H1 (cell line): ENCODE results near the gene GPR15LG.

Experiments used
- CHD2 ChIP-seq: IDR thresholded peaks from 2 replicates; pipeline ENCODE4 v1.6.1; 2012; ENCODE audit warnings: low read length, improper control_type of control experiment
- E2F6 ChIP-seq: IDR thresholded peaks from 2 replicates; pipeline ENCODE4 v1.6.1; 2012; ENCODE audit warnings: inconsistent platforms
- EZH2 ChIP-seq: fragments of 200-600 bp; sonication (generic); IDR thresholded peaks from 2 replicates; pipeline ENCODE4 v1.7.1; 2012; ENCODE audit warnings: low read depth, mild to moderate bottlenecking, moderate library complexity, low read length, inconsistent platforms; ENCODE audit not compliant: severe bottlenecking
- FOSL1 ChIP-seq: IDR thresholded peaks from 2 replicates; pipeline ENCODE4 v1.6.1; 2011; ENCODE audit warnings: mild to moderate bottlenecking, low read depth, low read length, moderate library complexity; ENCODE audit not compliant: insufficient read depth
- JUND ChIP-seq: IDR thresholded peaks from 2 replicates; pipeline ENCODE4 v1.6.1; 2011; ENCODE audit warnings: mild to moderate bottlenecking, improper control_type of control experiment, low read length
- KDM1A ChIP-seq: fragments of 200-600, 300-600 bp; sonication (generic); IDR thresholded peaks from 2 replicates; pipeline ENCODE4 v1.7.1; 2016; ENCODE audit warnings: mild to moderate bottlenecking, low read length, borderline replicate concordance
- POLR2AphosphoS5 ChIP-seq: IDR thresholded peaks from 2 replicates; pipeline ENCODE4 v1.6.1; 2011; ENCODE audit warnings: low read depth, low read length
- SP1 ChIP-seq: IDR thresholded peaks from 2 replicates; pipeline ENCODE4 v1.6.1; 2011; ENCODE audit warnings: low read depth, low read length
- SP4 ChIP-seq: IDR thresholded peaks from 2 replicates; pipeline ENCODE4 v1.6.1; 2012; ENCODE audit warnings: low read length, inconsistent platforms
- TAF1 ChIP-seq: IDR thresholded peaks from 2 replicates; pipeline ENCODE4 v1.6.1; 2011; ENCODE audit warnings: mild to moderate bottlenecking, low read depth, low read length
- TF ChIP-seq, protein P1 (sequence below): IDR thresholded peaks from 2 replicates; pipeline ENCODE4 v1.6.1; 2012; ENCODE audit warnings: inconsistent platforms
- TF ChIP-seq, protein P2 (sequence below), 3 experiments: IDR thresholded peaks; 1 replicate in 2 of 3; 2 replicates in 1 of 3; pipeline versions ENCODE4 v1.5.1 to v1.6.1; 2011; ENCODE audit warnings: low read length in 3 of 3, mild to moderate bottlenecking in 3 of 3, inconsistent platforms in 2 of 3, low read depth in 1 of 3, moderate library complexity in 1 of 3; ENCODE audit not compliant: insufficient read depth in 1 of 3; ENCODE audit errors: control extremely low read depth in 1 of 3

GRCh38 chr10:84234479-84234878, 60.9 kb downstream of the GPR15LG start:
- TF ChIP-seq, protein P1, sequence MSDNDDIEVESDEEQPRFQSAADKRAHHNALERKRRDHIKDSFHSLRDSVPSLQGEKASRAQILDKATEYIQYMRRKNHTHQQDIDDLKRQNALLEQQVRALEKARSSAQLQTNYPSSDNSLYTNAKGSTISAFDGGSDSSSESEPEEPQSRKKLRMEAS: no peak
- no peak for TF ChIP-seq TAF1
- TF ChIP-seq, protein P2, sequence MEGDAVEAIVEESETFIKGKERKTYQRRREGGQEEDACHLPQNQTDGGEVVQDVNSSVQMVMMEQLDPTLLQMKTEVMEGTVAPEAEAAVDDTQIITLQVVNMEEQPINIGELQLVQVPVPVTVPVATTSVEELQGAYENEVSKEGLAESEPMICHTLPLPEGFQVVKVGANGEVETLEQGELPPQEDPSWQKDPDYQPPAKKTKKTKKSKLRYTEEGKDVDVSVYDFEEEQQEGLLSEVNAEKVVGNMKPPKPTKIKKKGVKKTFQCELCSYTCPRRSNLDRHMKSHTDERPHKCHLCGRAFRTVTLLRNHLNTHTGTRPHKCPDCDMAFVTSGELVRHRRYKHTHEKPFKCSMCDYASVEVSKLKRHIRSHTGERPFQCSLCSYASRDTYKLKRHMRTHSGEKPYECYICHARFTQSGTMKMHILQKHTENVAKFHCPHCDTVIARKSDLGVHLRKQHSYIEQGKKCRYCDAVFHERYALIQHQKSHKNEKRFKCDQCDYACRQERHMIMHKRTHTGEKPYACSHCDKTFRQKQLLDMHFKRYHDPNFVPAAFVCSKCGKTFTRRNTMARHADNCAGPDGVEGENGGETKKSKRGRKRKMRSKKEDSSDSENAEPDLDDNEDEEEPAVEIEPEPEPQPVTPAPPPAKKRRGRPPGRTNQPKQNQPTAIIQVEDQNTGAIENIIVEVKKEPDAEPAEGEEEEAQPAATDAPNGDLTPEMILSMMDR (IDR thresholded peaks at IDR 0.05; ENCODE audit: control extremely low read depth in 1 of 3, insufficient read depth in 1 of 3, low read depth in 1 of 3, low read length in 3 of 3): no peak
- TF ChIP-seq JUND: no peak
- TF ChIP-seq E2F6: no peak
- no peak for TF ChIP-seq POLR2AphosphoS5
- TF ChIP-seq CHD2: no peak
- no peak for TF ChIP-seq SP4
- TF ChIP-seq EZH2: no peak
- TF ChIP-seq KDM1A: no peak
- no peak for TF ChIP-seq SP1
- no peak for TF ChIP-seq FOSL1
